HEK293 (cell line): ENCODE measurements around the gene MRPS27.

Source experiments
- ATF2 ChIP-seq: fragments of 450-650 bp; formaldehyde crosslinking; IDR thresholded peaks from 2 replicates; pipeline ENCODE4 v1.5.1; 2016; ENCODE audit warnings: missing biosample characterization, missing genetic modification characterization, low read depth
- CTCF ChIP-seq: fragments of 450-650 bp; formaldehyde crosslinking; IDR thresholded peaks from 2 replicates; pipeline ENCODE4 v1.5.1; 2016; ENCODE audit warnings: missing biosample characterization, missing genetic modification characterization
- EGR2 ChIP-seq: fragments of 450-650 bp; formaldehyde crosslinking; IDR thresholded peaks from 2 replicates; pipeline ENCODE4 v1.5.1; 2016; ENCODE audit warnings: low read depth, missing biosample characterization, missing genetic modification characterization
- SCRT1 ChIP-seq: fragments of 450-650 bp; formaldehyde crosslinking; IDR thresholded peaks from 2 replicates; pipeline ENCODE4 v1.5.1; 2016; ENCODE audit warnings: missing biosample characterization, missing genetic modification characterization, borderline replicate concordance
- SP3 ChIP-seq: fragments of 450-650 bp; formaldehyde crosslinking; IDR thresholded peaks from 2 replicates; pipeline ENCODE4 v1.5.1; 2016; ENCODE audit warnings: missing biosample characterization, missing genetic modification characterization
- ZBTB1 ChIP-seq: fragments of 450-650 bp; formaldehyde crosslinking; IDR thresholded peaks from 2 replicates; pipeline ENCODE4 v1.5.1; 2016; ENCODE audit warnings: missing biosample characterization, missing genetic modification characterization
- ZFP3 ChIP-seq: fragments of 450-650 bp; formaldehyde crosslinking; IDR thresholded peaks from 2 replicates; pipeline ENCODE4 v1.5.1; 2016; ENCODE audit warnings: low read depth, missing biosample characterization, missing genetic modification characterization
- ZNF335 ChIP-seq: fragments of 450-650 bp; formaldehyde crosslinking; conservative IDR thresholded peaks from 2 replicates; pipeline ENCODE4 v1.5.1; 2016; ENCODE audit warnings: missing biosample characterization, missing genetic modification characterization
- ZNF350 ChIP-seq: fragments of 450-650 bp; formaldehyde crosslinking; IDR thresholded peaks from 2 replicates; pipeline ENCODE4 v1.5.0; 2017; ENCODE audit warnings: missing biosample characterization, mild to moderate bottlenecking, missing genetic modification characterization
- ZNF366 ChIP-seq: fragments of 450-650 bp; formaldehyde crosslinking; conservative IDR thresholded peaks from 2 replicates; pipeline ENCODE4 v1.5.1; 2016; ENCODE audit warnings: missing biosample characterization, missing genetic modification characterization

GRCh38 chr5:72369301-72369700 is 49.3 kb upstream of the MRPS27 start:
- no peak for TF ChIP-seq ZFP3 (tag by site-specific recombination)
- no peak for TF ChIP-seq SCRT1
- no peak for TF ChIP-seq ATF2
- no peak for TF ChIP-seq ZBTB1 (tag by site-specific recombination)
- no peak for TF ChIP-seq CTCF
- TF ChIP-seq EGR2 (tag by site-specific recombination), result no peak
- TF ChIP-seq ZNF366 (tag by site-specific recombination), result no peak
- no peak for TF ChIP-seq ZNF350 (tag by site-specific recombination)
- TF ChIP-seq SP3, result no peak
- TF ChIP-seq ZNF335, result no peak
